HG03280 (cell line): ENCODE measurements around the gene NDUFS6.

Experiments used
- ATAC-seq: cut with Tn5 transposase; IDR thresholded peaks from one replicate; pipeline ENCODE4 v1.9.1; 2021; ENCODE audit warnings: mild to moderate bottlenecking, moderate library complexity; ENCODE audit not compliant: unreplicated experiment

Gene NDUFS6

GRCh38 chr5:1765141-1765879, 35.9 kb upstream of the NDUFS6 start:
- ATAC-seq = no peak

GRCh38 chr5:1765880-1766235, 35.3 kb upstream of the NDUFS6 start:
- no peak for ATAC-seq

GRCh38 chr5:1767524-1768282, 33.5 kb upstream of the NDUFS6 start:
- ATAC-seq = no peak

GRCh38 chr5:1768283-1769000, 32.8 kb upstream of the NDUFS6 start:
- ATAC-seq = no peak

- no peak for ATAC-seq
Observed at GRCh38 chr5:1769017-1769640, 32.1 kb upstream of the NDUFS6 start.

GRCh38 chr5:1769752-1770442, 31.3 kb upstream of the NDUFS6 start:
- no peak for ATAC-seq

- ATAC-seq = no peak
Observed at GRCh38 chr5:1770443-1770802, 30.8 kb upstream of the NDUFS6 start.

- ATAC-seq = no peak
Observed at GRCh38 chr5:1771149-1772065, 29.8 kb upstream of the NDUFS6 start.

- ATAC-seq = peak; percentile 52
Observed at GRCh38 chr5:1772634-1773033, 28.6 kb upstream of the NDUFS6 start.

- no peak for ATAC-seq
Observed at GRCh38 chr5:1776831-1777230, 24.4 kb upstream of the NDUFS6 start.

- no peak for ATAC-seq
Observed at GRCh38 chr5:1777281-1778137, 23.7 kb upstream of the NDUFS6 start.

- no peak for ATAC-seq
Observed at GRCh38 chr5:1778138-1779020, 22.8 kb upstream of the NDUFS6 start.

- no peak for ATAC-seq
Observed at GRCh38 chr5:1779021-1779680, 22.1 kb upstream of the NDUFS6 start.

- ATAC-seq = no peak
Observed at GRCh38 chr5:1779782-1780613, 21.2 kb upstream of the NDUFS6 start.

- ATAC-seq = no peak
Observed at GRCh38 chr5:1780614-1780930, 20.6 kb upstream of the NDUFS6 start.

- no peak for ATAC-seq
Observed at GRCh38 chr5:1781107-1781506, 20.1 kb upstream of the NDUFS6 start.
